DOHH2 (cell line): ENCODE results near the gene MUC13.

Experiments used
- H3F3A ChIP-seq: fragments of 200-600 bp; sonication (generic), shearing (Covaris generic); 2 replicates; pipeline ENCODE4 v1.6.0; 2016; ENCODE audit warnings: antibody characterized with exemption, mild to moderate bottlenecking; ENCODE audit not compliant: control insufficient read depth, insufficient read depth
- H3K27ac ChIP-seq: fragments of 200-600 bp; sonication (generic); 2 replicates; pipeline ENCODE4 v1.5.1; 2014; ENCODE audit warnings: low read depth, mild to moderate bottlenecking, low read length, moderate library complexity
- H3K27me3 ChIP-seq: fragments of 200-600 bp; sonication (generic); 2 replicates; pipeline ENCODE4 v1.6.1; 2014; ENCODE audit warnings: mild to moderate bottlenecking, low read length, mixed read lengths; ENCODE audit not compliant: control insufficient read depth
- H3K36me3 ChIP-seq: fragments of 200-600 bp; sonication (generic); 2 replicates; pipeline ENCODE4 v1.6.1; 2014; ENCODE audit warnings: mild to moderate bottlenecking, low read length, moderate library complexity, mixed read lengths; ENCODE audit not compliant: control insufficient read depth
- H3K4me1 ChIP-seq: fragments of 200-600 bp; sonication (generic); 2 replicates; pipeline ENCODE4 v1.6.1; 2014; ENCODE audit warnings: mild to moderate bottlenecking, low read length, mixed read lengths; ENCODE audit not compliant: control insufficient read depth
- H3K4me2 ChIP-seq: fragments of 200-600 bp; sonication (generic); 2 replicates; pipeline ENCODE4 v1.6.0; 2014; ENCODE audit warnings: mild to moderate bottlenecking, low read length, moderate library complexity
- H3K4me3 ChIP-seq: fragments of 200-600 bp; sonication (generic); 2 replicates; pipeline ENCODE4 v1.5.1; 2014; ENCODE audit warnings: mild to moderate bottlenecking, low read length, mixed read lengths
- H3K79me2 ChIP-seq: fragments of 200-600 bp; sonication (generic); 2 replicates; pipeline ENCODE4 v1.6.1; 2014; ENCODE audit warnings: mild to moderate bottlenecking, low read length, mixed read lengths; ENCODE audit not compliant: control insufficient read depth
- H3K9me2 ChIP-seq: fragments of 200-600 bp; sonication (generic); replicated peaks from 2 replicates; pipeline ENCODE4 v1.6.1; 2014; ENCODE audit warnings: mild to moderate bottlenecking, low read length, mixed read lengths; ENCODE audit not compliant: control insufficient read depth
- H3K9me3 ChIP-seq: fragments of 200-600 bp; sonication (generic); 2 replicates; pipeline ENCODE4 v1.6.1; 2014; ENCODE audit warnings: antibody characterized with exemption, low read length, mixed read lengths; ENCODE audit not compliant: control insufficient read depth, insufficient read depth
- H4K20me1 ChIP-seq: fragments of 200-600 bp; sonication (generic); 2 replicates; pipeline ENCODE4 v1.6.0; 2014; ENCODE audit warnings: low read depth, mild to moderate bottlenecking, antibody characterized with exemption, low read length, moderate library complexity; ENCODE audit not compliant: control insufficient read depth, insufficient read depth
- CTCF ChIP-seq: fragments of 200-600 bp; sonication (generic); IDR thresholded peaks from one replicate; pipeline ENCODE4 v1.5.1; 2014; ENCODE audit warnings: antibody characterized with exemption, mild to moderate bottlenecking, low read depth, low read length; ENCODE audit not compliant: poor library complexity, severe bottlenecking
- EZH2phosphoT487 ChIP-seq: fragments of 200-600 bp; sonication (generic); IDR thresholded peaks from 2 replicates; pipeline ENCODE4 v1.6.1; 2017; ENCODE audit warnings: borderline replicate concordance, mild to moderate bottlenecking, antibody characterized with exemption, low read length, moderate library complexity, mixed read lengths

The MUC13 gene

DNA sequence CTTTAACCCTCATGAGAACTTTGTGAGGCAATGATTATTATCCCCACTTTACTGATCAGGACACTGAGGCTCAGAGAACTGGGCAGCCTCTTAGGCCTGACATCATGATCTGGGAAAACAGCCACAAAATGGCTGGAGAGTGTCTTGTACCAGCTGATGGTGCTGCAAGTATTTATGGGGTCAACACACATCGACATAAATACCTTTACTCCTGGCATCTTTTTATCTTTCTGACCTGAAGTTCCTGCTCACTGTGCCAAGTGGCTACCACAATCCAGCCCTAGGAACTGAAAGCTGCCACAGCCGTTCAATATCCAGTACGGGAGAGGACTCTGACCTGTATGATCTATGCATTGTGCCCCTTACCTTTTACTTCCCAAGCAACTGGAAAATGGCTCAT, 29.2 kb upstream of the MUC13 start:
- peaks cover 3% of the 10 kb centered on the region; the same call in 1 of the 2 replicates for H3K27me3 ChIP-seq
- H3K9me3 ChIP-seq, result no peaks in the 10 kb centered on the region
- no peaks in the 10 kb centered on the region for H3F3A ChIP-seq
- H3K4me3 ChIP-seq, result no peak overlapping the region
- no peak overlapping the region for H3K4me2 ChIP-seq
- no peak for TF ChIP-seq EZH2phosphoT487
- TF ChIP-seq CTCF, result no peak
- H3K27ac ChIP-seq, result no peak overlapping the region
- H4K20me1 ChIP-seq, result no peaks in the 10 kb centered on the region
- H3K9me2 ChIP-seq, result no peaks in the 10 kb centered on the region
- H3K4me1 ChIP-seq, result no peaks in the 10 kb centered on the region
- H3K79me2 ChIP-seq, result no peaks in the 10 kb centered on the region
- no peaks in the 10 kb centered on the region for H3K36me3 ChIP-seq

GRCh38 chr3:124962403-124962940, 27.9 kb upstream of the MUC13 start:
- Histone ChIP-seq H3K36me3 (no peaks in the 10 kb centered on the region), H4K20me1 (no peaks in the 10 kb centered on the region), H3K4me2 (no peak overlapping the region), H3K9me3 (no peaks in the 10 kb centered on the region), H3F3A (no peaks in the 10 kb centered on the region), H3K27me3 (peaks cover 3% of the 10 kb centered on the region; the same call in 1 of the 2 replicates), H3K9me2 (no peaks in the 10 kb centered on the region), H3K4me3 (no peak overlapping the region), H3K79me2 (no peaks in the 10 kb centered on the region), H3K4me1 (no peaks in the 10 kb centered on the region), H3K27ac (no peak overlapping the region)
- TF ChIP-seq CTCF (no peak), EZH2phosphoT487 (no peak)

GRCh38 chr3:124960698-124961097, 26.1 kb upstream of the MUC13 start:
- H3K79me2 ChIP-seq, result no peaks in the 10 kb centered on the region
- H3K9me3 ChIP-seq, result no peaks in the 10 kb centered on the region
- H3K27me3 ChIP-seq, result peaks cover 3% of the 10 kb centered on the region; the same call in 1 of the 2 replicates
- TF ChIP-seq EZH2phosphoT487 (no peak), CTCF (no peak)
- H4K20me1 ChIP-seq, result no peaks in the 10 kb centered on the region
- no peaks in the 10 kb centered on the region for H3K9me2 ChIP-seq
- no peaks in the 10 kb centered on the region for H3K36me3 ChIP-seq
- H3K4me2 ChIP-seq, result no peak overlapping the region
- no peaks in the 10 kb centered on the region for H3F3A ChIP-seq
- no peak overlapping the region for H3K27ac ChIP-seq
- H3K4me3 ChIP-seq, result no peak overlapping the region
- H3K4me1 ChIP-seq, result no peaks in the 10 kb centered on the region
